GM12892 (cell line): ENCODE measurements around the gene USP48.
"Not testable (repeated sequence)": the region's sequence is repeated elsewhere in the genome, so short reads cannot be mapped to it uniquely, and the experiment has no call there.

Experiments
- DNase-seq: peaks from one replicate; pipeline ENCODE4 v3.0.0; 2011; ENCODE audit not compliant: insufficient read length
- FAIRE-seq: peaks from 2 replicates; lab custom pipeline; 2011; peaks lifted over from hg19 to GRCh38; lab: Jason Lieb, UNC
- POLR2A ChIP-seq: IDR thresholded peaks from 2 replicates; pipeline ENCODE4 v1.6.1; 2011; ENCODE audit warnings: low read depth, low read length, control low read depth
- POLR2AphosphoS5 ChIP-seq: IDR thresholded peaks from 2 replicates; pipeline ENCODE4 v1.6.1; 2011; ENCODE audit warnings: low read depth, low read length, control low read depth
- TAF1 ChIP-seq: IDR thresholded peaks from 2 replicates; pipeline ENCODE4 v1.6.1; 2011; ENCODE audit warnings: low read depth, mild to moderate bottlenecking, control low read depth, low read length, borderline replicate concordance

The USP48 gene

GRCh38 chr1:21700094-21700493, 82.9 kb downstream of the USP48 start:
- FAIRE-seq (no peak), DNase-seq (no peak)
- TF ChIP-seq TAF1, result no peak
- no peak for TF ChIP-seq POLR2A

- DNase-seq, result no peak
- FAIRE-seq, result no peak
- TF ChIP-seq TAF1 (no peak), POLR2A (no peak), POLR2AphosphoS5 (no peak)
Measured at GRCh38 chr1:21696931-21697330, 86.0 kb downstream of the USP48 start.

- no peak for FAIRE-seq
- TF ChIP-seq POLR2A (no peak), POLR2AphosphoS5 (no peak), TAF1 (no peak)
Measured at GRCh38 chr1:21693732-21694131, 89.2 kb downstream of the USP48 start.

GRCh38 chr1:21691739-21692138, 91.2 kb downstream of the USP48 start:
- TF ChIP-seq POLR2AphosphoS5 (no peak), TAF1 (no peak), POLR2A (no peak)
- no peak for DNase-seq
- FAIRE-seq, result no peak

More at GRCh38 chr1:21693732-21694131, 89.2 kb downstream of the USP48 start:
- no peak for DNase-seq

GRCh38 chr1:21689661-21690372, 93.1 kb downstream of the USP48 start:
- FAIRE-seq, result no peak
- no peak for DNase-seq
- TF ChIP-seq TAF1 (no peak), POLR2AphosphoS5 (no peak), POLR2A (no peak)

- TF ChIP-seq POLR2AphosphoS5 (no peak), TAF1 (no peak), POLR2A (no peak)
- no peak for DNase-seq
- no peak for FAIRE-seq
Measured at GRCh38 chr1:21687081-21687529, 95.8 kb downstream of the USP48 start.

- no peak for TF ChIP-seq POLR2A
- no peak for TF ChIP-seq TAF1
- no peak for TF ChIP-seq POLR2AphosphoS5
- FAIRE-seq (no peak), DNase-seq (no peak)
Measured at GRCh38 chr1:21685946-21686678, 96.8 kb downstream of the USP48 start.

- no peak for DNase-seq
- TF ChIP-seq POLR2AphosphoS5 (no peak), TAF1 (no peak), POLR2A (no peak)
- no peak for FAIRE-seq
Measured at GRCh38 chr1:21681426-21681825, 101.5 kb downstream of the USP48 start.

- DNase-seq (no peak), FAIRE-seq (no peak)
- no peak for TF ChIP-seq POLR2A
- no peak for TF ChIP-seq POLR2AphosphoS5
- no peak for TF ChIP-seq TAF1
Measured at GRCh38 chr1:21680918-21681317, 102.0 kb downstream of the USP48 start.

- no peak for TF ChIP-seq POLR2A
- TF ChIP-seq POLR2AphosphoS5, result no peak
- no peak for TF ChIP-seq TAF1
- DNase-seq (no peak), FAIRE-seq (no peak)
Measured at GRCh38 chr1:21680381-21680780, 102.6 kb downstream of the USP48 start.

GRCh38 chr1:21677168-21677567, 105.8 kb downstream of the USP48 start:
- no peak for DNase-seq
- no peak for TF ChIP-seq POLR2AphosphoS5
- no peak for TF ChIP-seq POLR2A
- no peak for FAIRE-seq

- TF ChIP-seq TAF1, result no peak
- no peak for TF ChIP-seq POLR2A
- TF ChIP-seq POLR2AphosphoS5, result no peak
- no peak for FAIRE-seq
- no peak for DNase-seq
Measured at GRCh38 chr1:21674957-21675356, 108.0 kb downstream of the USP48 start.

GRCh38 chr1:21673853-21674252, 109.1 kb downstream of the USP48 start:
- not testable (repeated sequence) for DNase-seq, FAIRE-seq
